GM10266 (cell line): ENCODE data around the gene ARL13B.

ENCODE experiments used
- DNase-seq: peaks from one replicate; pipeline ENCODE4 v3.0.0; 2012; ENCODE audit errors: extremely low spot score
- TF ChIP-seq, protein P1 (sequence below): IDR thresholded peaks from 2 replicates; pipeline ENCODE4 v1.5.1; 2012; ENCODE audit warnings: mild to moderate bottlenecking, low read depth; ENCODE audit not compliant: control insufficient read depth, insufficient read depth; ENCODE audit errors: missing control alignments

Gene ARL13B

DNA sequence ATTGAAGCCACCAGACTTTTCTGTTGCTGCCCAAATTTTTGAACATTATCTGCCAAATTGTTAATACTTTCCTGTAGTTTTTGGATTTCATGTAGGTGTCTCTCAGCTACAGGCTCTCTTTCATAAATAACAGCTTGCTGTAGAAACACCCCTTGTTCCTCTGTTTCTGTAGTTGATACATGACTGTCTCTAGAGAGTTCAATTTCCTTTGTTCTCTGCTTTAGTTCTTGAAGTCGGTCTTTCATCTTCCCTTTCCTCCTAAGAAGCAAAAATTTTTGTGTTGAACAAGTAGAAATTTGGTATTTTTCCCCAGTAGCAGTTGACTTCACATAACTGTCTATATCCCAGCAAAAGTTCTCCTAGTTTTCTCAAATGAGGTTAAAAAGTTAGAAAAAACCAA is 35.1 kb downstream of the ARL13B start:
- TF ChIP-seq, protein P1, sequence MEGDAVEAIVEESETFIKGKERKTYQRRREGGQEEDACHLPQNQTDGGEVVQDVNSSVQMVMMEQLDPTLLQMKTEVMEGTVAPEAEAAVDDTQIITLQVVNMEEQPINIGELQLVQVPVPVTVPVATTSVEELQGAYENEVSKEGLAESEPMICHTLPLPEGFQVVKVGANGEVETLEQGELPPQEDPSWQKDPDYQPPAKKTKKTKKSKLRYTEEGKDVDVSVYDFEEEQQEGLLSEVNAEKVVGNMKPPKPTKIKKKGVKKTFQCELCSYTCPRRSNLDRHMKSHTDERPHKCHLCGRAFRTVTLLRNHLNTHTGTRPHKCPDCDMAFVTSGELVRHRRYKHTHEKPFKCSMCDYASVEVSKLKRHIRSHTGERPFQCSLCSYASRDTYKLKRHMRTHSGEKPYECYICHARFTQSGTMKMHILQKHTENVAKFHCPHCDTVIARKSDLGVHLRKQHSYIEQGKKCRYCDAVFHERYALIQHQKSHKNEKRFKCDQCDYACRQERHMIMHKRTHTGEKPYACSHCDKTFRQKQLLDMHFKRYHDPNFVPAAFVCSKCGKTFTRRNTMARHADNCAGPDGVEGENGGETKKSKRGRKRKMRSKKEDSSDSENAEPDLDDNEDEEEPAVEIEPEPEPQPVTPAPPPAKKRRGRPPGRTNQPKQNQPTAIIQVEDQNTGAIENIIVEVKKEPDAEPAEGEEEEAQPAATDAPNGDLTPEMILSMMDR: no peak
- DNase-seq: no peak

DNA sequence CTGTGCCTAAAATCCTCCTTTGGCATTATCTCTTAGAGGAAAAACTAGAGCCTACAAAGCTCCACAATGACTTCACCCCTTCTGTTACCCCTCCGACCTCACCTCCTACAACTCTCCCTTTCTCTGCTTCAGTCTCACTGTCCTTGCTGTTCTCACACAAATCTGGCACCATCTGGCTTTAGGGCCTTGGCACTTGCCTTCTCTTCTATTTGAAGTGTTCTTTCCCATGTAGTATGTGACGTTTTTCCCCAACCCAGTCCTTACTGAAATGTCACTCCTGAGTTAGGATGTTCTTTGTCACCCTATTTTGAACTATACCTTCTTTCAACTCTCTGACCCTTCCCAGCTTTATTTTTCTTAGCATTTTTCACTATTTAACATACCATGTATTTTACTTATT is 39.7 kb downstream of the ARL13B start:
- no peak for DNase-seq
- TF ChIP-seq, protein P1: no peak

DNA sequence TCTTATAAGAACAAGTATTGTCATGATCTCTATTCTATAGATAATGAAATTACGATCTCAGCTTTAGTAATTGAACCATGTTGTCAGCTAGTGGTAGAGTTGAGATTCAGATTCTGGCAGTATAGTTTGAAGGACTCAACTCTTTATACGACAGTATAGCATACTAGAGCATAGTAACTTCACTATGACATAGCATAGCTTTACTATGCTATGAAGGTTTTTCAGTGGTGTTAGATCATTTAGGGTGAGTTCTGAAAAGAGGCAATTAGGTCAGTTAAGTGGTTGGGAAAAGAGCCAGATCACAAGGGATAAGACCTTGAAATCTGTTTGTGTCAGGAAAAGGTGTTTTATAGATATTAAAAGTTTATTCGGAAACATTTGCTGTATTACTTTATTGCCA is 40.3 kb downstream of the ARL13B start:
- TF ChIP-seq, protein P1: no peak
- no peak for DNase-seq

DNA sequence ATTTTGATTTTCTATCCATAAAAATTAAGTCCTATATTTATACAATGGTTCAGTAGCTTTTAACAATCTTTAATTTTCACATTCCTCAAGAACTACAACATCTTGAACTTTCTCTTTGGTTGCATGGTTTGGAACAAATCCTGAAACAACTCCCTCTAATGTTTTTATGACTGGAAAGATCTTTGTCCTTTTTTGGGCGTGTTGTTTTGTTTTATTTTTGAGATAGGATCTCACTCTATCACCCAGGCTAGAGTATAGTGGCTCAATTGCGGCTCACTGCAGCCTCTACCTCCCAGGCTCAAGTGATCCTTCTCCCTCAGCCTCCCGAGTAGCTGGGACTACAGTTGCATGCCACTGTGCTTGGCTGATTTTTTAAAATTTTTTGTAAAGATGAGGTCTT is 44.4 kb downstream of the ARL13B start:
- DNase-seq: no peak
- TF ChIP-seq, protein P1: no peak

DNA sequence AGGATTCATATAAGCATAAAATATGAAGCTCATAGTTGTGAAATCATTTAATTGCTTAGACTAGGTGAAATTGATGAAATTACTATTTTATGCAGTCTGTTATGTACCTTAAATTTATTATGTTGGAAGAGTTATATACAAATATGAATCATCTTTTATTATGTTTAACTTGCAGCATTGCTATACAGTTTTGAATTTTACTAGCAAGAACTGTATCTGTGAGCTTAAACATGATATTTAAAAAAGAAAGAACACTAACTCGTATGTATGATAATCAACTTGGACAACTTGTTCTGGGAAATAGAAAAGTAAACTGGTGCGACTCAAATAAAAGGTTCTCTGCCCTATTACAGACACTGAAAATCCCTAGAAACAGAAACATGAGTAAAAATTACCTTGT is 46.7 kb downstream of the ARL13B start:
- TF ChIP-seq, protein P1: no peak
- no peak for DNase-seq

DNA sequence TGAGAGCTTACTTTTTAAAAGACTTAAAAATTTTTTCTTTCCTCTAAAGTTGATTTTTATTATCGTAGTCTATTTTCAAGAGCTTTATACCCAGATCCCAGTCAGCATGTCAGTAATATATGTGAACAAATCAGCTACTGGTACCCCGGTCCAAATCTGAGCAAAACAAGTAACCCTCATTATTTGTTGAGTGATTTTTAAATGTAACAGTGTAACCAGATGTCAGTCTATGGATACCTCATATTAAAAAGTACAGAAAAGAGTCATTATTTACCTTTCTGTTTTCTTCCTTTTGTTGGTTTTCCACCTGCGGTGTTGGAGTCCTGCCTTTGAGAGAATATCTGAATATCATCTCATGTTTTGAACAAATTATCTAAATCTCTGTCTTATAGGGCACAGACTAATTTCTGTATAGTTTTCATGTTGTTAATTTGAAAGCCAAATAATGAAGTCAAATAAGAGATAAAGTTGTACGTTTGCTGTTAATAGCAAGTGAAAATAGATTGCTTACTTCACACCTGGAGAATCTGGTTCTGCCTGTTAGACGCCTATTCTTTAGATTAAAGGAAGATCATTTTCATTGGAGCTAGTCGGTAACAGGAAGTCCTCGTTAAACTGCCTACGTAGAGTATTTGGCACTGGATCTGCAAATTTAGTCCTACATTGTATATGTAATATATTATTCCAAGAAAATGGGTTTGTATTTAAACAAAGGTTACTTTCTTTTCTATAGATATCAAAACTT is 48.3 kb downstream of the ARL13B start, which contains the start of gene STX19:
STX19 (minus strand) TSS at position 505 of the 745 bp plus-strand sequence. CDS start 13,328 bp downstream, outside the sequence.
- TF ChIP-seq, protein P1: no peak
- no peak for DNase-seq

DNA sequence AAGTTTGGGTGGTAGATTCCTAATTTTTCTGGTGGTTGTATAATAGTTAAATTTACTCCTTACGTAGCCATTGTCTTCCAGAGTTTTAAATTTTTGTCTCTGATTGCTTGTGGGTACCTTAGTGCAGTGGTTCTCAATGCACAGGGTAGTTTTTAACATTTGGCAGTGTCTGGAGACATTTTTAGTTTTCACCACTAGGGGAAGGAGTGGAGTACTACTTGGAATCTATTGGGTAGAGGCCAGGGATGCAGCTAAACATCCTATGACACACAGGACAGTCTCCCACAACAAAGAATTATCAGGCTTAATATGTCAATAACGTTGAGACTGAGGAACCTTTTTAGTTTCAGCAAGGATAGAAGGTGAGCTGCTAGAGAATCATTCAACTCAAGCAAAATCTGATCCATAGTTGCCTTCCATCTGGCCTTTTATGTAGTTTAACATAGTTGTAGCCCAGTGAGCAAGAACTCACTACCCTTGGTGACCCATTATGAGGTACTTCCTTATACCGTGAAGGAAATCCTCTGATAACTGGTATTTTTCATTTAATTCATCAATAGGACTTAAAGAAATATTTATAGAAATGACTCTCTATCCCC is 57.1 kb downstream of the ARL13B start:
- DNase-seq: no peak
- TF ChIP-seq, protein P1: peak; percentile 32
